ENCODE measurements around the gene EPC2.
"Not testable (repeated sequence)": the region's sequence is repeated elsewhere in the genome, so short reads cannot be mapped to it uniquely, and the experiment has no call there.

EPC2 gene

GRCh38 chr2:148770047-148770446 lies 125.5 kb downstream of the EPC2 start:
- Histone ChIP-seq H3K36me3 (peaks cover 34 to 49% (median 37%) of the 10 kb centered on the region in 3 donors), H3K4me3 (no peak overlapping the region), H3K9me3 (no peaks in the 10 kb centered on the region), H3K27ac (no peak overlapping the region), H3K27me3 (no peaks in the 10 kb centered on the region), H3K4me1 (no peaks in the 10 kb centered on the region)
- no peak for TF ChIP-seq CTCF (IDR thresholded peaks at IDR 0.05)
- no peak for DNase-seq
- intact Hi-C loops (cut with DNase I; ENCODE audit: low total_unique reads): no loop called here

DNA sequence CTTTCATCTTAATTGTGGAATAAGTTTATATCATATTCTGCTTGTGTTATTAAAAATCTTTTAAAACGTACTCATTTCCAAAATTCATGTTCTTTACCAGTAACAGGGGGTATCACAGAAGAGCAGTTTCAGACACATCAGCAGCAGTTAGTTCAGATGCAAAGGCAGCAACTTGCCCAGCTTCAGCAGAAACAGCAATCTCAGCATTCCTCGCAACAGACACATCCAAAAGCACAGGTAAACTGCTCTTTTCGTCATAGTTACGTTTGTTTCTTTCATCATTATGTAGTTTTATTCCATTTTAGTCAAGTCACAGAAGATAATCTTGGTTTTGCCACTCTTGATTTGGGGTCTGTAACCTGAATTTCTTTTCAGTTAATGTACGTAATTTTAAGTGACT lies 137.0 kb downstream of the EPC2 start:
- Histone ChIP-seq H3K27ac (no peak overlapping the region), H3K36me3 (peaks cover 31 to 43% (median 31%) of the 10 kb centered on the region in 3 donors), H3K27me3 (no peaks in the 10 kb centered on the region), H3K4me3 (no peak overlapping the region), H3K4me1 (no peaks in the 10 kb centered on the region), H3K9me3 (no peaks in the 10 kb centered on the region)
- no peak for TF ChIP-seq CTCF (IDR thresholded peaks at IDR 0.05)
- DNase-seq: no peak
- intact Hi-C loops (cut with DNase I; ENCODE audit: low total_unique reads): no loop called here

DNA sequence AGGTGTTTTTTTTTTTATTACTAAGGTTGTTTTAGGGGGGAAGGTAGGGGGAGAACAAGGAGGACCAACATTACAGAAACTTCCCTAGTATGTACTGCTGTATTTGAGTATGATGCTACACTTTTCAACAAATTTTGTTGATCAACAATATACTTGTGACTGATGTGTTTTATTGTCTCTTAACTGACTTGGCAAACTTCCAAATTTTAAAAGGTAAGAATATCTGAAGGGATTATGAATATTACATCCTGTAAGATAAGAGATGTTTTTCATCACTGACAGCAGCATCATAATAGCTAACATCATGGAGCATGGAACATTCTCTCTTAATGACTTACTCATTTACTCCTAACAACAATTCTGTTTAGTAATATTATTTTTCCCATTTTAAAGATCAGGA lies 144.5 kb downstream of the EPC2 start:
- no peak for TF ChIP-seq CTCF (IDR thresholded peaks at IDR 0.05)
- no peak overlapping the region for H3K4me3 ChIP-seq
- H3K27ac ChIP-seq: no peak overlapping the region
- no peaks in the 10 kb centered on the region for H3K9me3 ChIP-seq
- intact Hi-C loops (cut with DNase I; ENCODE audit: low total_unique reads): no loop called here
- H3K4me1 ChIP-seq: no peaks in the 10 kb centered on the region
- H3K27me3 ChIP-seq: no peaks in the 10 kb centered on the region
- DNase-seq: no peak
- peaks cover 15 to 29% (median 24%) of the 10 kb centered on the region in 3 donors for H3K36me3 ChIP-seq

- H3K4me1 ChIP-seq; H3K27ac ChIP-seq; H3K4me3 ChIP-seq; H3K9me3 ChIP-seq; DNase-seq; H3K27me3 ChIP-seq; intact Hi-C loops (cut with DNase I; ENCODE audit: low total_unique reads): not testable (repeated sequence)
- peaks cover 4 to 18% (median 12%) of the 10 kb centered on the region in 3 donors for H3K36me3 ChIP-seq
Observed at GRCh38 chr2:148790172-148790571, 145.6 kb downstream of the EPC2 start.

- intact Hi-C loops (cut with DNase I; ENCODE audit: low total_unique reads): no loop called here
- TF ChIP-seq CTCF (IDR thresholded peaks at IDR 0.05): no peak
- no peaks in the 10 kb centered on the region for H3K27me3 ChIP-seq
- no peaks in the 10 kb centered on the region for H3K4me1 ChIP-seq
- no peak overlapping the region for H3K27ac ChIP-seq
- no peaks in the 10 kb centered on the region for H3K36me3 ChIP-seq
- no peaks in the 10 kb centered on the region for H3K9me3 ChIP-seq
- no peak overlapping the region for H3K4me3 ChIP-seq
- DNase-seq: no peak
Observed at GRCh38 chr2:148794558-148794957, 150.0 kb downstream of the EPC2 start.

- no peak for DNase-seq
- no peaks in the 10 kb centered on the region for H3K27me3 ChIP-seq
- no peak overlapping the region for H3K4me3 ChIP-seq
- peaks cover 0 to under 1% (median 0%) of the 10 kb centered on the region in 3 donors for H3K9me3 ChIP-seq
- no peaks in the 10 kb centered on the region for H3K4me1 ChIP-seq
- intact Hi-C loops (cut with DNase I; ENCODE audit: low total_unique reads): no loop called here
- no peak for TF ChIP-seq CTCF (IDR thresholded peaks at IDR 0.05)
- no peaks in the 10 kb centered on the region for H3K36me3 ChIP-seq
- H3K27ac ChIP-seq: no peak overlapping the region
Observed at GRCh38 chr2:148796735-148797512, 152.4 kb downstream of the EPC2 start.

All from tibial artery (tissue), 4 donors.